Uterus (tissue), 4 donors: ENCODE data around the gene NOP56. TPM values are rescaled to one million over a fixed set of nuclear protein-coding genes. Genes with fewer than 3 reads are reported as not detected.

ENCODE experiments used
- DNase-seq, 2 donors: peaks; one replicate each; pipeline ENCODE4 v3.0.0-alpha.2; 2019 to 2020
- H3K27ac ChIP-seq, 2 donors: fragments of 200-600 bp; sonication (generic); 1 replicate in 1 of 2; 2 replicates in 1 of 2; pipeline ENCODE4 v1.5.1; 2016 to 2018
- H3K27me3 ChIP-seq, 2 donors: fragments of 200-600 bp; sonication (generic); one replicate each; pipeline ENCODE4 v1.5.1; 2018 to 2019; ENCODE audit warnings: control low read depth in 1 of 2
- H3K36me3 ChIP-seq, 2 donors: fragments of 200-600 bp; sonication (generic); one replicate each; pipeline ENCODE4 v1.5.1; 2019; ENCODE audit warnings: control low read depth in 1 of 2
- H3K4me1 ChIP-seq, 2 donors: fragments of 200-600 bp; sonication (generic); one replicate each; pipeline ENCODE4 v1.5.1; 2018 to 2019; ENCODE audit warnings: control low read depth in 1 of 2
- H3K4me3 ChIP-seq, 2 donors: fragments of 200-600 bp; sonication (generic); 1 replicate in 1 of 2; 2 replicates in 1 of 2; pipeline ENCODE4 v1.5.1; 2018 to 2019; ENCODE audit warnings: mild to moderate bottlenecking in 1 of 2
- H3K9me3 ChIP-seq, 2 donors: fragments of 200-600 bp; sonication (generic); one replicate each; pipeline ENCODE4 v1.5.1; 2019; ENCODE audit warnings: control low read depth in 1 of 2
- POLR2A ChIP-seq, 2 donors: fragments of 450-650 bp; IDR thresholded peaks; one replicate each; pipeline ENCODE4 v1.6.1; 2016; ENCODE audit warnings: antibody characterized with exemption in 2 of 2, mild to moderate bottlenecking in 1 of 2, moderate library complexity in 1 of 2
- intact Hi-C: fragments of 100-400 bp; cut with DNase I; formaldehyde crosslinking; loops from one replicate; pipeline ENCODE4 v1.15.1; 2023; ENCODE audit warnings: low total_unique reads
- total RNA-seq, 4 donors: library from RNA; depleted of rRNA in 3 of 4; stranded (reverse); fragments of >200 nt in 3 of 4; gene quantifications; one replicate each; pipeline versions ENCODE4 v1.1.0 to v1.2.4, GENCODE V29; 2014 to 2023
- TF ChIP-seq, protein P1 (sequence below), 4 experiments: fragments of 200-600 bp in 2 of 4; fragments of 450-650 bp in 2 of 4; sonication (generic) in 2 of 4; IDR thresholded peaks; one replicate each; pipeline ENCODE4 v1.5.1; 2016 to 2019; ENCODE audit warnings: antibody characterized with exemption in 4 of 4, mild to moderate bottlenecking in 2 of 4, moderate library complexity in 1 of 4
- donor health status: DM: yes; HTN: yes; CAD: no.

Gene NOP56
- total RNA-seq, 4 donors from 2014 or later = 108 to 151 (median 134) TPM

DNA sequence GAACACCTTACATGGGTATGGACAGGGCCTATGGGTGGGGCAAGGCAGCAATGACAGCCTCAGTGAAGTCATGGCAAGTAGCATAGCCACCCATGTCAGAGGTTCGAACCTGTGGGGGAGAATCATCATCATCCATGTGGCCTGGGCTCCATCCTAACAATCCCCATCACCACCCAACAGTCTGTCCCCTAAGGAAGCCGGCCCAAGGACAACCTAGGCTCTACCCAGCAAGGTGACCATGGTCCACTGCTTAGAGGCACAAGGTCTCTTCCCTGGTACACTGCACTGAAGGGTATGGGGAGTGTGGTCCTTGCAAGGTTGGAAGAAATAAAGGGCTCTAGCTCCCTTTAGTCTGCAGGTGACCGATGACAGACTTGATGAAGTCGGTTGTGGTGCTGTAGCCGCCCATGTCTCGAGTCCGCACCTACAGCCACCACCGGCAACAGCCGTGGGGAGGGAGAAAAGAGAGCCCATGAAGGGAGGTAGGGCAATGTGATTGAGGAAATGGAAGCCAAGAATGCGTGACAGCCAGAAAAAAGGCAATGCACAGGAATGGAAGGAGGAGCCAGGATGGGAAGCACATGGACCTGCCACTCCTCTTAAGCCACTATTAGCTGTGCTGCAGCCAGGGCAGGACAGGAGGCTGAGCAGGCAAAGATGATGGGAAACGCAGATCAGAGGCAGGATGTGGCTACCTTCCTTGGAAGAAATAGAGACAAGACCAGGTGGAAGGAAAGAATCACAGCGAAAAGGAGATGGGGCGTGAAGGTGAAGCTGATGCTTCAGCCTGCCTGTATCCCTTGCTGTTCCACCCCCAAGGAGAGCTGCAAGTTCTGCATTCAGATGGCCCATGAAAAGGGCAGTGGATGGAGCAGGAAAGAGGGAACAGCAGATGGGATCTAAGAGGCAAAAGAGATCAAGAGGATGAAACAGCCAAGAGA, 6.3 kb downstream of the NOP56 start:
- Histone ChIP-seq H3K27ac (no peak overlapping the region), H3K27me3 (no peaks in the 10 kb centered on the region), H3K9me3 (no peaks in the 10 kb centered on the region), H3K4me3 (no peak overlapping the region), H3K36me3 (no peaks in the 10 kb centered on the region), H3K4me1 (peaks cover 0 to 6% of the 10 kb centered on the region in 2 donors)
- no peak for DNase-seq
- intact Hi-C loops = no loop called here
- no peak for TF ChIP-seq POLR2A (IDR thresholded peaks at IDR 0.05)
- TF ChIP-seq, protein P1, sequence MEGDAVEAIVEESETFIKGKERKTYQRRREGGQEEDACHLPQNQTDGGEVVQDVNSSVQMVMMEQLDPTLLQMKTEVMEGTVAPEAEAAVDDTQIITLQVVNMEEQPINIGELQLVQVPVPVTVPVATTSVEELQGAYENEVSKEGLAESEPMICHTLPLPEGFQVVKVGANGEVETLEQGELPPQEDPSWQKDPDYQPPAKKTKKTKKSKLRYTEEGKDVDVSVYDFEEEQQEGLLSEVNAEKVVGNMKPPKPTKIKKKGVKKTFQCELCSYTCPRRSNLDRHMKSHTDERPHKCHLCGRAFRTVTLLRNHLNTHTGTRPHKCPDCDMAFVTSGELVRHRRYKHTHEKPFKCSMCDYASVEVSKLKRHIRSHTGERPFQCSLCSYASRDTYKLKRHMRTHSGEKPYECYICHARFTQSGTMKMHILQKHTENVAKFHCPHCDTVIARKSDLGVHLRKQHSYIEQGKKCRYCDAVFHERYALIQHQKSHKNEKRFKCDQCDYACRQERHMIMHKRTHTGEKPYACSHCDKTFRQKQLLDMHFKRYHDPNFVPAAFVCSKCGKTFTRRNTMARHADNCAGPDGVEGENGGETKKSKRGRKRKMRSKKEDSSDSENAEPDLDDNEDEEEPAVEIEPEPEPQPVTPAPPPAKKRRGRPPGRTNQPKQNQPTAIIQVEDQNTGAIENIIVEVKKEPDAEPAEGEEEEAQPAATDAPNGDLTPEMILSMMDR (IDR thresholded peaks at IDR 0.05) = no peak

DNA sequence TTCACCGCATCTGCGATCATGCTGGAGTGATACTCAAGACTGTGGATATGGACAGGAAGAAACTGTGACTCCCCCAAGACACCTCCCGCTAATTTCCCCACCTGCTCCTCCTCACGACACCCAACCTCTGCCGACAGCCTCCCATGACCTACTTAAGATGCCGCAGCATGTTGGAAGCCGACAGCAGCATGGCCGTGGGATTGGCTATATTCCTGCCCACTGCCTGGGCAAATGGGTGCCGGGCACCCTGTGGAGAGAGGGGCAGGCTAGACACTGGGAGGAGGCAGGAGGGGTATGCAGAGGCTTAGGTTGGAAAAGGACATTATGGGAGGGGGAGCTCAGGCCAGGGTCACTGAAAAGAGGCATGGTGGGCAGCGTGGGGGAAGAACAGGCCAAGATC, 7.1 kb downstream of the NOP56 start:
- Histone ChIP-seq H3K27ac (no peak overlapping the region), H3K9me3 (no peaks in the 10 kb centered on the region), H3K4me3 (no peak overlapping the region), H3K4me1 (no peaks in the 10 kb centered on the region), H3K36me3 (no peaks in the 10 kb centered on the region), H3K27me3 (no peaks in the 10 kb centered on the region)
- intact Hi-C loops = no loop called here
- TF ChIP-seq, protein P1 (IDR thresholded peaks at IDR 0.05) = no peak
- TF ChIP-seq POLR2A (IDR thresholded peaks at IDR 0.05) = no peak
- DNase-seq = no peak

DNA sequence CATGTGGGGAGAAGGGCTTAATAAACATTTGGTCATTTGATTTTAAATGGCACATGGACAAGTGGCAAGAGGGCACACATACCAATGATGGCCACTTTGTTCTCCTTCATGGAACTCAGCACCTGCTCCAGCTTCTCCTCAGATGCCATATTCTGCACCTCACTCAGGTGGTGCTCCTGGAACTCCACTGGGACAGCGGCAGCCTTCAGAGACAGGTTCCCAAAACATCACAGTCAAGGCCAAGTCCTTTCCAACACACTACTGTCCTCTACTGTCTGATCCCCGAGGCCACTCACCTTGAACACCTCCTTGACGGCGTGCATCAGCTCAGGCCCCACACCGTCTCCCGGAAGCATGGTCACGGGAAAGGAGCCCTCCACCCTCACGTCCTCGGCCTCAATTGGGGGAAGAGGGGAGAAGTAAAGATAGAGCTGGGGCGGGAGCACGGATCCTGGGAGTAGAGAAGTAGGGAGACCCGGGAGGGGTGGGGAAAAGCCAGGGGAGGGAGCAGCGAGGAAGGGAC, 11.0 kb downstream of the NOP56 start:
- no peaks in the 10 kb centered on the region for H3K27me3 ChIP-seq
- no peaks in the 10 kb centered on the region for H3K4me1 ChIP-seq
- no peak for TF ChIP-seq POLR2A (IDR thresholded peaks at IDR 0.05)
- TF ChIP-seq, protein P1 (IDR thresholded peaks at IDR 0.05) = no peak
- DNase-seq = no peak
- peak overlapping the region; percentile 81 to 91 for H3K27ac ChIP-seq
- H3K4me3 ChIP-seq = peak overlapping the region; percentile 67 to 77
- intact Hi-C loops = no loop called here
- H3K36me3 ChIP-seq = no peaks in the 10 kb centered on the region
- no peaks in the 10 kb centered on the region for H3K9me3 ChIP-seq

DNA sequence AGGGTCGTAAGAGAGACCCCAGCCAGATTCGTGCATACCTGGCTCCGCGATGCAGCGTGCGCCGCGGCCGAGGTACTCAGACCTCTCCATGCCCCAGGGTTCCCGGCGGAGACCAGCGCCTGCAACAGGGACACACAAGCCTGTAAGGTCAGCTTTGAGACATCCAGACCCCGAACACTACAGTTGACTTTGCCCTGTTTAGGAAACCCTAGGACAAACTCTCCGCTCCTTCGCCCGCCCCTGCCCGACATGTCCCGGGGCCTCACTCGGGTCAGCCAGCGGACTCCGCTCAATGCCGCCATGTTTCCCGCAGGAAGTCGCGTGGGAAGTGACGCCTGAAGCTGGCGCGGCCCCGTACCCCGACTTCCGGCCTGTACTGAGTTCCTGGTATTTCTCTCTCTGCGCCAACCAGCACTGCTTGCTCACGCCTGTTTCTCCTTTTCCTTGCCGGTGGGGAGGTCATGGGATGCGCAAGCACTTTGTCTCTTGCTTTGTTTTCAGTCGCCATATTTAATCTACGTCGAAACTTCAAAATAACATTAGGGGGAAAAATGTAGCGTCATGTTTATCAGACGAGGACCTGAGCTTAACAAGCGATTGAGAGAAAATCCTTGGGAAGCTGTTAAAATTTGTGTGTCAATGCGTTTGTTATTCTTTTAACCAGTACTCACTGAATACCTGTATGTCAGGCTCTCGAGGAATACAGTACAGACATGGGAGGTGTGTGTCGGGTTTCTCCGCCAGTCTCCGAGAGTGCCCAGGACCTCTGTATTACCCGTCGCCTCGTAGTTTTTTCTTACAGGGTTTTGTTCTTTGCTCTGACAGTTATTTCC, 11.7 kb downstream of the NOP56 start, which contains the start of gene IDH3B:
IDH3B (minus strand) TSS at position 330 of the 833 bp plus-strand sequence; CDS start at position 302, 28 bp downstream.
- no peaks in the 10 kb centered on the region for H3K27me3 ChIP-seq
- H3K27ac ChIP-seq = peak within 1 kb of the TSS; percentile 81 to 91
- H3K9me3 ChIP-seq = no peaks in the 10 kb centered on the region
- H3K4me3 ChIP-seq = peak within 1 kb of the TSS; percentile 67 to 77
- DNase-seq = peak; percentile 93
- intact Hi-C loops = no loop called here
- no peaks in the 10 kb centered on the region for H3K4me1 ChIP-seq
- H3K36me3 ChIP-seq = no peaks in the 10 kb centered on the region
- TF ChIP-seq, protein P1 (IDR thresholded peaks at IDR 0.05) = no peak
- peak; percentile 71 to 80 for TF ChIP-seq POLR2A (IDR thresholded peaks at IDR 0.05)
